T47D (cell line): ENCODE results near the gene RAMACL.

Experiments used
- DNase-seq, 2 experiments: peaks; one replicate each; pipeline versions ENCODE4 v3.0.0 to v3.0.0-alpha.2; 2011 to 2012; ENCODE audit warnings: low read depth in 1 of 2, low spot score in 1 of 2
- JUND ChIP-seq: IDR thresholded peaks from 2 replicates; pipeline ENCODE4 v1.6.1; 2012; ENCODE audit warnings: low read depth
- in situ Hi-C: cut with HindIII; loops from 2 replicates; pipeline ENCODE4 v1.10.0; 2016; ENCODE audit warnings: low sequenced_read_pairs, low pct_unique_long_range_greater_than_20kb

Gene RAMACL

GRCh38 chr6:166573511-166574216 is 12.8 kb downstream of the RAMACL start:
- TF ChIP-seq JUND, result no peak
- in situ Hi-C loops, result no loop called here
- no peak for DNase-seq

- in situ Hi-C loops, result no loop called here
- no peak for DNase-seq
- TF ChIP-seq JUND, result no peak
Observed at GRCh38 chr6:166572370-166573261, 13.9 kb downstream of the RAMACL start.

- no peak for TF ChIP-seq JUND
- DNase-seq, result no peak
- in situ Hi-C loops, result no loop called here
Observed at GRCh38 chr6:166570929-166571713, 15.4 kb downstream of the RAMACL start.

GRCh38 chr6:166569206-166569605 is 17.3 kb downstream of the RAMACL start:
- DNase-seq, result no peak
- TF ChIP-seq JUND, result no peak
- in situ Hi-C loops, result no loop called here

- in situ Hi-C loops, result no loop called here
- no peak for TF ChIP-seq JUND
- no peak for DNase-seq
Observed at GRCh38 chr6:166567813-166568212, 18.7 kb downstream of the RAMACL start.

GRCh38 chr6:166567107-166567506 is 19.4 kb downstream of the RAMACL start:
- no peak for TF ChIP-seq JUND
- DNase-seq, result no peak
- in situ Hi-C loops, result no loop called here

GRCh38 chr6:166566026-166567011 is 20.2 kb downstream of the RAMACL start:
- in situ Hi-C loops, result no loop called here
- DNase-seq, result no peak
- no peak for TF ChIP-seq JUND

GRCh38 chr6:166565084-166565967 is 21.2 kb downstream of the RAMACL start:
- no peak for DNase-seq
- no peak for TF ChIP-seq JUND
- in situ Hi-C loops, result no loop called here

- TF ChIP-seq JUND, result no peak
- in situ Hi-C loops, result no loop called here
- no peak for DNase-seq
Observed at GRCh38 chr6:166563805-166564204, 22.7 kb downstream of the RAMACL start.

GRCh38 chr6:166563200-166563599 is 23.3 kb downstream of the RAMACL start:
- in situ Hi-C loops, result no loop called here
- DNase-seq, result no peak
- no peak for TF ChIP-seq JUND

GRCh38 chr6:166562726-166563125 is 23.8 kb downstream of the RAMACL start:
- no peak for DNase-seq
- in situ Hi-C loops, result no loop called here

More at GRCh38 chr6:166562726-166563125, 23.8 kb downstream of the RAMACL start:
- TF ChIP-seq JUND, result no peak
